ENCODE measurements around the gene ZNF587. TPM values are rescaled to one million over a fixed set of nuclear protein-coding genes. Genes with fewer than 3 reads are reported as not detected.
"Not testable (repeated sequence)": the region's sequence is repeated elsewhere in the genome, so short reads cannot be mapped to it uniquely, and the experiment has no call there.

Gene ZNF587
- total and polyA plus RNA-seq, 7 donors: 4.2 to 39.0 (median 26.8) TPM

DNA sequence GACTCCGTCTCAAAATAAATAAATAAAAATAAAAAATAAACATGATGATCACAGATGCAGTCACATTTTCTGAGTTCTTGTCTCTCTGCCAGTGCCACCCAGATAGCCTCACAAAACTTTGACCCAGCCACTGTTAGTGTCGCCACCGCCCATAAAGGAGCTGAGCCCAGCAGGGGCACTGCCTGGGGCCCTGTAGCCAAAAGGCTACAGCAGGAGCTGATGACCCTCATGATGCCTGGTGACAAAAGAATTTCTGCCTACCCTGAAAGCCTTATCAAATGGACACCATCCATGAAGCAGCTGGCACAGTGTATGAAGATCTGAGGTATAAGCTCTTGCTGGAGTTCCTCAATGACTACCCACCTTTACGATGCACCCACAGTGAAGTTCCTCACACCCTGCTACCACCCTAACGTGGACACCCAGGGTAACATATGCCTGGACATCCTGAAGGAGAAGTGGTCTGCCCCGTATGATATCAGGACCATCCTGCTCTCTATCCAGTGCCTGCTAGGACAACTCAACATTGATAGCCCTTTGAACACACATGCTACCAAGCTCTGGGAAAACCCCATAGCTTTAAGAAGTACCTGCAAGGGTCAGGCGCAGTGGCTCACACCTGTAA, 18.3 kb downstream of the ZNF587 start:
- WGBS, 2 donors: 95% methylated on average over 7 of the region's 7 CpGs
- Histone ChIP-seq H3K4me1 (no peaks in the 10 kb centered on the region), H3K27me3 (no peaks in the 10 kb centered on the region), H3K27ac (no peak overlapping the region), H3K9me3 (peaks cover 16 to 47% (median 39%) of the 10 kb centered on the region in 4 donors), H3K36me3 (peaks cover 39 to 58% (median 43%) of the 10 kb centered on the region in 4 donors), H3K4me3 (no peak overlapping the region)
- DNase-seq: no peak
- TF ChIP-seq POLR2AphosphoS5 (IDR thresholded peaks at IDR 0.05): no peak
- no peak for TF ChIP-seq POLR2A (IDR thresholded peaks at IDR 0.05)
- TF ChIP-seq, protein P1, sequence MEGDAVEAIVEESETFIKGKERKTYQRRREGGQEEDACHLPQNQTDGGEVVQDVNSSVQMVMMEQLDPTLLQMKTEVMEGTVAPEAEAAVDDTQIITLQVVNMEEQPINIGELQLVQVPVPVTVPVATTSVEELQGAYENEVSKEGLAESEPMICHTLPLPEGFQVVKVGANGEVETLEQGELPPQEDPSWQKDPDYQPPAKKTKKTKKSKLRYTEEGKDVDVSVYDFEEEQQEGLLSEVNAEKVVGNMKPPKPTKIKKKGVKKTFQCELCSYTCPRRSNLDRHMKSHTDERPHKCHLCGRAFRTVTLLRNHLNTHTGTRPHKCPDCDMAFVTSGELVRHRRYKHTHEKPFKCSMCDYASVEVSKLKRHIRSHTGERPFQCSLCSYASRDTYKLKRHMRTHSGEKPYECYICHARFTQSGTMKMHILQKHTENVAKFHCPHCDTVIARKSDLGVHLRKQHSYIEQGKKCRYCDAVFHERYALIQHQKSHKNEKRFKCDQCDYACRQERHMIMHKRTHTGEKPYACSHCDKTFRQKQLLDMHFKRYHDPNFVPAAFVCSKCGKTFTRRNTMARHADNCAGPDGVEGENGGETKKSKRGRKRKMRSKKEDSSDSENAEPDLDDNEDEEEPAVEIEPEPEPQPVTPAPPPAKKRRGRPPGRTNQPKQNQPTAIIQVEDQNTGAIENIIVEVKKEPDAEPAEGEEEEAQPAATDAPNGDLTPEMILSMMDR (IDR thresholded peaks at IDR 0.05): no peak
- TF ChIP-seq EP300 (IDR thresholded peaks at IDR 0.05): no peak
- intact Hi-C loops (cut with DNase I): no loop called here

DNA sequence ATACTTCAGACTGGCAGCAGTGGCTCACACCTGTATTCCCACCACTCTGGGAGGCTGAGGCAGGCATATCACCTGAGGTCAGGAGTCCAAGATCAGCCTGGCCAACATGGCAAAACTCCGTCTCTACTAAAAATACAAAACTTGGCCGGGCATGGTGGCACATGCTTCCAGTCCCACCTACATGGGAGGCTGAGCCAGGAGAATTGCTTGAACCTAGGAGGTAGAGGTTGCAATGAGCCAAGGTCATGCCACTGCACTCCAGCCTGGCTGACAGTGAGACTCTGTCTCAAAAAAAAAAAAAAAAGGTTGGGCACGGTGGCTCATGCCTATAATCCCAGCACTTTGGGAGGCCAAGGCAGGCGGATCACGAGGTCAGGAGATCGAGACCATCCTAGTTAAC, 20.0 kb downstream of the ZNF587 start:
- H3K9me3 ChIP-seq: peaks cover 26 to 60% (median 54%) of the 10 kb centered on the region in 4 donors
- intact Hi-C loops (cut with DNase I); H3K27ac ChIP-seq; H3K4me1 ChIP-seq; DNase-seq; H3K27me3 ChIP-seq; H3K4me3 ChIP-seq: not testable (repeated sequence)
- 95 to 96% methylated on average over 6 of the region's 6 CpGs for WGBS, 2 donors
- peaks cover 30 to 53% (median 34%) of the 10 kb centered on the region in 4 donors for H3K36me3 ChIP-seq

DNA sequence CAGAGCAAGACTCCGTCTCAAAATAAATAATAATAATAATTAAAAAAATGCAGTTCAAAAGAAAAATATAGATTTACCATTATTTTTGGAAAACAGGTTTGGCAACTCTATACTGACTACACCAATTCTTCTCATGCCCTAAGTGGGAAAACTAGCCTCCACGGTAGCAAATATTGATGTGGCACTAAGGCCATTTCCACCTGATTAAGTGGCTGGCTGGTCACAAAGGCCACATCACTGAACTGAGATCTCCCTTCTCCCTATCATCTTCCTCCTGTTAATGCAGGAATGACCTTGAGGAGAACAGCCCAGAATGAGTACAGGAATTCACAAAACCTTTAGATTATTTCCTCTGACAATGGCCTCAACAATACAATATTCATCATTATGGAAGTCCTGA, 20.6 kb downstream of the ZNF587 start:
- no peak for TF ChIP-seq POLR2A (IDR thresholded peaks at IDR 0.05)
- TF ChIP-seq, protein P1 (IDR thresholded peaks at IDR 0.05): no peak
- no peak for TF ChIP-seq EP300 (IDR thresholded peaks at IDR 0.05)
- TF ChIP-seq POLR2AphosphoS5 (IDR thresholded peaks at IDR 0.05): no peak
- Histone ChIP-seq H3K4me3 (no peak overlapping the region), H3K4me1 (no peaks in the 10 kb centered on the region), H3K36me3 (peaks cover 28 to 48% (median 30%) of the 10 kb centered on the region in 4 donors), H3K27ac (no peak overlapping the region), H3K9me3 (peaks cover 26 to 60% (median 55%) of the 10 kb centered on the region in 4 donors), H3K27me3 (no peaks in the 10 kb centered on the region)
- no peak for DNase-seq
- intact Hi-C loops (cut with DNase I): no loop called here
- WGBS, 2 donors: 96 to 97% methylated on average over 2 of the region's 2 CpGs

DNA sequence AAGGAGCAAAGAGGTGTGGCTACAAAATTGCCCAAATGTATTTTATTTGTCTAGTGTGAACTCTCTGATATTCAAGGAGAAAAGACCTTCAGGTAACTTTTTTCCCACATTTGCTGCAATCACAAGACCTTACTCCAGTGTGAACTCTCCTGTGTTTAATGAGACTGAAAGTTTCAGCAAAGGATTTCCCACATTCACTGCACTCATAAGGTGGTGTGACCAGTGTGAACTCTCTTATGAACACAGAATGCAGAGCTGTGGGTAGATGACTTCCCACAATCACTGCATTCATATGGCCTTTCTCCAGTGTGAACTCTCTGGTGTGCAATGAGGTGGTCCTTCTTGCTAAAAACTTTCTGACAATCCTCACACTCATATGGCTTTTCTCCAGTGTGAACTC, 22.8 kb downstream of the ZNF587 start:
- Histone ChIP-seq H3K36me3 (peaks cover 9 to 38% (median 14%) of the 10 kb centered on the region in 4 donors), H3K4me1 (no peaks in the 10 kb centered on the region), H3K9me3 (peaks cover 28 to 66% (median 59%) of the 10 kb centered on the region in 4 donors), H3K27me3 (no peaks in the 10 kb centered on the region), H3K4me3 (no peak overlapping the region), H3K27ac (no peak overlapping the region)
- no peak for DNase-seq
- TF ChIP-seq, protein P1 (IDR thresholded peaks at IDR 0.05): no peak
- TF ChIP-seq POLR2AphosphoS5 (IDR thresholded peaks at IDR 0.05) (no peak), EP300 (IDR thresholded peaks at IDR 0.05) (no peak), POLR2A (IDR thresholded peaks at IDR 0.05) (no peak)
- intact Hi-C loops (cut with DNase I): no loop called here

DNA sequence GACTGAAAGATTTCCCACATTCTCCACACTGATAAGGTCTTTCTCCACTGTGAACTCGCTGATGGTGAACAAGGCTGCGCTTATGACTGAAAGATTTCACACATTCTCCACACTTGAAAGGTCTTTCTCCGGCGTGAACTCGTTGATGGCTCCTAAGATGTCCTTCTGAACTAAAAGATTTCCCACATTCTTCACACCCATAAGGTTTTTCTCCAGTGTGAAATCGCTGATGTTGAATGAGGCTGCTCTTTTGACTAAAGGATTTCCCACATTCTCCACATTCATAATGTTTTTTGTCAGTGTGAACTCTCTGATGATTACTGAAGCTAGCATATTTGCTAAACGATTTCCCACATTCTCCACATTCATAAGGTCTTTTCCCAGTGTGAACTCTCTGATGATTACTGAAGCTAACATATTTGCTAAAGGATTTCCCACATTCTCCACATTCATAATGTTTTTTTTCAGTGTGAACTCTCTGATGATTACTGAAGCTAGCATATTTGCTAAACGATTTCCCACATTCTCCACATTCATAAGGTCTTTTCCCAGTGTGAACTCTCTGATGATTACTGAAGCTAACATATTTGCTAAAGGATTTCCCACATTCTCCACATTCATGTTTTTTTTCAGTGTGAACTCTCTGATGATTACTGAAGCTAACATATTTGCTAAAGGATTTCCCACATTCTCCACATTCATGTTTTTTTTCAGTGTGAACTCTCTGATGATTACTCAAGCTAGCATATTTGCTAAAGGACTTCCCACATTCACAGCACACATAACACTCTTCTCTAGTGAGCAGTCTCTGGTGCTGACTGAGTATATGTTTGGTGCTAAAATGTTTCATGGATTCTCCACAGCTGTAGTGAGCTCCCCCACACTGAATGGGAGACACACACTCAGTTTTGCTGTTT, 24.5 kb downstream of the ZNF587 start:
- H3K4me3 ChIP-seq; H3K27ac ChIP-seq; intact Hi-C loops (cut with DNase I); H3K4me1 ChIP-seq; H3K27me3 ChIP-seq; DNase-seq: not testable (repeated sequence)
- 96 to 97% methylated on average over 8 of the region's 8 CpGs for WGBS, 2 donors
- Histone ChIP-seq H3K9me3 (peaks cover 20 to 62% (median 50%) of the 10 kb centered on the region in 4 donors), H3K36me3 (peaks cover 0 to 26% (median 7%) of the 10 kb centered on the region in 4 donors)
